HFF-Myc (cell line): ENCODE results near the gene SGSM1.

Experiments used
- DNase-seq: peaks from one replicate; pipeline ENCODE4 v3.0.0-alpha.2; 2011; ENCODE audit warnings: low read depth; ENCODE audit errors: extremely low read depth
- H3K4me3 ChIP-seq: replicated peaks from 2 replicates; pipeline ENCODE4 v1.5.1; 2011; ENCODE audit warnings: low read depth, mild to moderate bottlenecking, control low read depth, low read length
- TF ChIP-seq, protein P1 (sequence below): IDR thresholded peaks from 2 replicates; pipeline ENCODE4 v1.5.1; 2012; ENCODE audit warnings: mild to moderate bottlenecking, low read depth, low read length, control low read depth; ENCODE audit errors: missing control alignments

Gene SGSM1

DNA sequence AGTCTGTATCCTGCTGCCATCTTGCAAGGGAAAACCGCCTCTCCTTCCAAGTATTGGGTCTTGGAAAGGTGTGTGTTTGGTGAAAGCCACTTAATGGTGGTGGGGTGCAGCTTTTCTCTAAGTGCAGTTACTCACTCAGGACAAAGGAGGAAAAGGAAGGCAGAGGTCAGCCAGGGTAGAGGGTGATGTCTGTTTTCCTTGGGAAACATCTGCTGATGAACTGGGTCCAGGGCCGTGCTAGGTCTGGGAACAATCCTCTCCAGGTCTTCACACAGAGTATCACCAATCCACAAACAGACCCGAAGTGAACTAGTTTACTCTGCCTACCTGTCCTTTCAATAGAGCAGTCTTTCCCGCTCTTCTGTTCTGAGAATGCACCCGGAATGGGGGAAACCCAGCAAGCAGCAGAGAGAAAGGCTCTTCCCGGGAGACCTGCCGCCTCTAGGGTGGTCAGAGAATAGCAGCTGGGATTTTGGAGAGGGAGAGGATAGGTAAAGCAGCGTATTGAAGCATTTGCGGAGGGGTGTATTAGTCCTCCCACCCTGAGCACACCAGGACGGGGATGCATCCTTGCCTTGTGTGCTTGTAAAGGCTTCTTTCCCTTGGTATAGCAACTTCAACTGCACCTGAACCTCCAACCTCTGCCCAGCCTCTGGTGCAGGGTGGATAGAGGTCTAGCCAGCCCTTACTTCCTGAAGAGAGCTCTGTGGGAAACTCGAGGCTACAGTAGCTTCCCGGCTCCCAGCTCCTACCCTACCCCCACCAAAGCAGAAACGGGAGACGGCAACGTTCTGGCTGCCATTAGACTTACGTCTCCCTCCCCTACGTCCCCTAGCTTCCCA lies 119.8 kb downstream of the SGSM1 start:
- TF ChIP-seq, protein P1, sequence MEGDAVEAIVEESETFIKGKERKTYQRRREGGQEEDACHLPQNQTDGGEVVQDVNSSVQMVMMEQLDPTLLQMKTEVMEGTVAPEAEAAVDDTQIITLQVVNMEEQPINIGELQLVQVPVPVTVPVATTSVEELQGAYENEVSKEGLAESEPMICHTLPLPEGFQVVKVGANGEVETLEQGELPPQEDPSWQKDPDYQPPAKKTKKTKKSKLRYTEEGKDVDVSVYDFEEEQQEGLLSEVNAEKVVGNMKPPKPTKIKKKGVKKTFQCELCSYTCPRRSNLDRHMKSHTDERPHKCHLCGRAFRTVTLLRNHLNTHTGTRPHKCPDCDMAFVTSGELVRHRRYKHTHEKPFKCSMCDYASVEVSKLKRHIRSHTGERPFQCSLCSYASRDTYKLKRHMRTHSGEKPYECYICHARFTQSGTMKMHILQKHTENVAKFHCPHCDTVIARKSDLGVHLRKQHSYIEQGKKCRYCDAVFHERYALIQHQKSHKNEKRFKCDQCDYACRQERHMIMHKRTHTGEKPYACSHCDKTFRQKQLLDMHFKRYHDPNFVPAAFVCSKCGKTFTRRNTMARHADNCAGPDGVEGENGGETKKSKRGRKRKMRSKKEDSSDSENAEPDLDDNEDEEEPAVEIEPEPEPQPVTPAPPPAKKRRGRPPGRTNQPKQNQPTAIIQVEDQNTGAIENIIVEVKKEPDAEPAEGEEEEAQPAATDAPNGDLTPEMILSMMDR = no peak
- no peak for DNase-seq
- no peak overlapping the region for H3K4me3 ChIP-seq

DNA sequence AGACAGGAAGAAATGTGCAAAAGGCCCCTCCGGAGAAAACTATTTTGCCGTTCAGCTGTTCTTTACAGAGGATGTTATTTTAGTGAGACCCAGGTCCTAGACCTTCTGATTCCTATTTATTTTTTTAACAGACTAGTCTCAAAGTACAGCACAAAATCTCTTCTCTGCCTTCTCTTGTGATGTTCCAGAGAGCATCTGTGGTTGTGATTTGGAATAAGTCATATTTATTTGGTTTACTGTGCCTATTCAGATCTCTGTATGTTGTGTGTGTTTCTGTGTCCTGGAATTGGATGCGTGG lies 120.4 kb downstream of the SGSM1 start:
- TF ChIP-seq, protein P1 = no peak
- H3K4me3 ChIP-seq = no peak overlapping the region
- DNase-seq = no peak

DNA sequence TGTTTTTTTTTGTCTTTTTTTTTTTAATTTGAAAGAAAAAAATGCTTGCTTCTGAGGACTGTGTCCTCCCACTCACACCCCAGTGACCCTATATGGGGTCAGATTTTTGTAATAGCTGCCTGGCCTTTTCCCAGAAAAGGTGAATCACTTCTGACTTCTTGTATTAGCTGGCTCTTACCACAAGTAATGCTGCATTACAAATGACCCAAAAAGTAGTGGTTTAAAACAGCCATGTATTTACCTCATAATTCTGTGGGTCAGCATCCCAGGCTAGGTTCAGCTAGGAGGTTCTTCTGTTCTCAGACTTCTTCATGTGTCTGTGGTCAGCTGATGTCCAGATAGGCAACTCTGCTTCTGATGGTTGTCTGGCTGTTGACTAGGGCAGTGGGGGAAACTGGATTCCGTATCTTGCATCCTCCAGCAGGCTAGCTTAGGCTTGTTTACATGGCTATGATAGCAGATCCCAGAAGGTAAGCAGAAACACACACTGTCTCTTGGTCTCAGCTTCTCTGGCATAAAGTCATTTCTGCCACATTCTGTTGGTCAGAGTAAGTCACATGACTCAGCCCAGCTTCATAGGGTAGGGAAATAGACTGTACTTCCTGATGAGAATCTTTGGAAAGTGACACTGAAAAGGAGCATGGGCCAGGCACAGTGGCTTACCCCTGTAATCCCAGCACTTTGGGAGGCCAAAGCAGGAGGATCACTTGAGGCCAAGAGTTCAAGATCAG lies 121.0 kb downstream of the SGSM1 start:
- no peak overlapping the region for H3K4me3 ChIP-seq
- no peak for DNase-seq
- TF ChIP-seq, protein P1 = no peak

DNA sequence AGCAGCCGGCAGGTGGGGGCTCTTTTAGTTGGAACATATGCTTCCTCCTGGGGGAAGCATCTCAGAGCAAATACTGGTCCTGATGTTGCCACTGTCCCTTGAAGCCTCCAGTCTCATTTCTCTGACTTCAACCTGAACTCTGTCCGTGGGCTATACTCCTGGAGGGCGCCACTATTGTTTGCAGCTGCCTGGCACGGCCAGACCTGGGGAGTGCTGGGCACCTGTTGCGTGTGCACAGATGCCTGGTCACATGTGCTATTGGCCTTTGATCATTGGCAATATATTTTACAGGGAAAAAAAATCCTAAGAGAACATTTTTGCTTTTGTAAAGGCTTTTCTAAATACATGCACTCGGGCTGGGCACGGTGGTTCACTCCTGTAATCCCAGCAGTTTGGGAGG lies 122.3 kb downstream of the SGSM1 start:
- TF ChIP-seq, protein P1 = no peak
- DNase-seq = no peak
- no peak overlapping the region for H3K4me3 ChIP-seq

DNA sequence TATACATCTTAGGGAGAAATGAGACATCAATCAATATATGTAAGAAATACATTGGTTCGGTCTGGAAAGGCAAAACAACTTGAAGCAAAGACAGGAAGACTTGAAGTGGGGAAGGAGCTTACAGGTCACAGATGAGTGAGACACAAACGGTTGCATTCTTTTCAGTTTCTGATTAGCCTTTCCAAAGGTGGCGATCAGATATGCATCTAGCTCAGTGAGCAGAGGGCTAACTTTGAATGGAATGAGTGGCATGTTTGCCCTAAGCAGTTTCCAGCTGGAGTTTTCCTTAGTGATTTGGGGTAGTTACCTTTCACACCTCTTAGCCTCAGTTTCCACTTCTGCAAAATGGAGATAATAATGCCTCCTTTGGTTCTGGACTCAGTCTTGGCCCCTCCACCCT lies 124.7 kb downstream of the SGSM1 start:
- no peak for DNase-seq
- H3K4me3 ChIP-seq = no peak overlapping the region
- TF ChIP-seq, protein P1 = no peak

DNA sequence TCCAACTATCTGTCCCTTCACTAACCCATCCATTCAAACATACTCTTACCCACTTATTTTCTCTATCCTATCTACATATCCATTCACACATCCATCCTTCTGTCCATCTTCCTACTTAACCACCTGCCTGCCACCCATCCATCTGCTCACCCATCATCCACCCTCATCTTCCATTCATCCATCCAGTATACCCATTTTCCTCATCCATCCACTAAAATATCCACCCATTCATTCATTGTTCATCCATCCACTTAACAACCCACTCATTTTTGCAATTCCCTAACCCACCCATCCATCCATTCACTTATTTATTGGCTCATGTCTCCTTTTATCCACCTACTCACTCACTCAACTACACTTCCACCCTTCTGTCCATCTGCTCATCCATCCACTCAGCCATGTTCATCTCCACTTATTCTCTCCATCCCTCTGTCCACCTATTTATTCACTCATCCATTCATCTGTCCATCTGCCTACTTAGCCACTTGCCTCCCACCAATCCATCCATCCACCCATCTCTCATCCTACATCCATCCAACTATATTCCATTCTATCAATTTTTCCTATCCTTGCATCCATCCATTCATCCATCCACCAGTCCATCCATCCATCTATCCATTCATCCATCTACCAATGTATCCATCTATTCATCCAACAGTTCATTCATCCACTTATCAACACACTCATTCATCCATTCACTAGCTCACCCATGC lies 129.9 kb downstream of the SGSM1 start:
- DNase-seq = no peak
- TF ChIP-seq, protein P1 = no peak
- no peak overlapping the region for H3K4me3 ChIP-seq
